ENCODE measurements around the gene ROR1.

The ROR1 gene

GRCh38 chr1:63975481-63975880, 201.7 kb downstream of the ROR1 start:
- DNase-seq (ENCODE audit: low spot score), result no peak

DNA sequence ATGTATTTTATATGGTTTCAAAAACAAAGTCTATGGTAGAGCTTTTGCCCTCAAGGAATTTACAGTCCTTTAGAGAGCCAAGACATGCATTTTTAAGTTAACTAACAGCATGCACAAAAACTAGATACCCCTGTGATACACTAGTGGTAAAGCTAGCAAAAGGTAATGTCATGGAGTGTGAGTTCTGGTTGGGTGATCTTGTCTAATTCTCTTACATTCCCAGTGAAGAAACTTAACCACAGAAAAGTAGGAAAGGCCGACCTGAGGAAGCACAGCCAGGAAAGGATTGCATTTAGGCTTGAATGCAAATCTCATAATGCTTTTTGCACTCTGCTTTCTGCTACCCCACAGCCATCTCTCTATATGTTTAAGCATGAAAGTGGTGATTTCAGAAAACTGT, 202.2 kb downstream of the ROR1 start:
- DNase-seq (ENCODE audit: low spot score), result no peak

GRCh38 chr1:63977466-63977865, 203.6 kb downstream of the ROR1 start:
- no peak for DNase-seq (ENCODE audit: low spot score)

- DNase-seq (ENCODE audit: low spot score), result no peak
Observed at GRCh38 chr1:63980740-63981407, 207.1 kb downstream of the ROR1 start.

DNA sequence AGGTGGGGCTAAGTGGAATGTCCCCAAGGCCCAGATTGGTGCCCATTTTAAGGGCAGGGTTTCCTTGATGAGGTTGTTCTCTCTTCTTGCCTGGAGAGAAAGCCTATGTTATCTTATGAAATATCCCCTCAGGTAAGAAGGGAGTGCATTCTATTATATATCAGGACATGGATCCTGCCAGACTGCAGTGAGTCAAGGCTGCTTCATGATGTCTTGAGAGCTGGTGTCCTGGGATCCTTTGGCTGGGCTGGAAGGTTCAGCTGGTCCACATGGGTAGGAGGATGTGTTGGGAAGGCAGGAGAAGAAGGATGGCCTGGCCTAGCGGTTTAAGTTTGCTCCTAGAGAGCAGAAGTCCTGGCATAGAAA, 207.6 kb downstream of the ROR1 start:
- DNase-seq (ENCODE audit: low spot score), result no peak

GRCh38 chr1:63982201-63982600, 208.4 kb downstream of the ROR1 start:
- DNase-seq (ENCODE audit: low spot score), result no peak

- DNase-seq (ENCODE audit: low spot score), result no peak
Observed at GRCh38 chr1:63983391-63984256, 209.8 kb downstream of the ROR1 start.

- DNase-seq (ENCODE audit: low spot score), result no peak
Observed at GRCh38 chr1:63984257-63984929, 210.6 kb downstream of the ROR1 start.

- DNase-seq (ENCODE audit: low spot score), result no peak
Observed at GRCh38 chr1:63984930-63985290, 211.1 kb downstream of the ROR1 start.

- DNase-seq (ENCODE audit: low spot score), result no peak
Observed at GRCh38 chr1:63987014-63987627, 213.3 kb downstream of the ROR1 start.

- DNase-seq (ENCODE audit: low spot score), result no peak
Observed at GRCh38 chr1:63987628-63988024, 213.8 kb downstream of the ROR1 start.

GRCh38 chr1:63988941-63989340, 215.1 kb downstream of the ROR1 start:
- no peak for DNase-seq (ENCODE audit: low spot score)

GRCh38 chr1:63991685-63992084, 217.9 kb downstream of the ROR1 start:
- no peak for DNase-seq (ENCODE audit: low spot score)

DNA sequence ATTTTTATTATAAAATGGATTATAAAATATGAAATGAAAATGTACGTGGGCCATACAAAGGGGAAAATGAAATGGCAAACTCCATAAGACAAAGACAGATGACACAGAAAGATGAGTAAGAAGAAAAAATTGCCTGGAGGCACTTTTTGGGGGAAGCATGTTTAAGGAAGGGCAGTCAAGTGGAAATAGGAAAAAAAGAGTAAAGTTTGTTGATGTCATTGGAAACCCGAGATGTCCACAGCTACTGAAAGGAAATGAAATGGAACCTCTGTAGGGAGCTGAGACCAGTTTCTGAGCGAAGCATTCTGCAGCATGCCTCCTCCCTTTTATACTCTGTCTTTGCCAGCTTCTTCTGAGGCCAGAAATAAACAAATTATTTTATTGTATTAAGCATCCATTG, 226.2 kb downstream of the ROR1 start:
- DNase-seq (ENCODE audit: low spot score), result no peak

DNA sequence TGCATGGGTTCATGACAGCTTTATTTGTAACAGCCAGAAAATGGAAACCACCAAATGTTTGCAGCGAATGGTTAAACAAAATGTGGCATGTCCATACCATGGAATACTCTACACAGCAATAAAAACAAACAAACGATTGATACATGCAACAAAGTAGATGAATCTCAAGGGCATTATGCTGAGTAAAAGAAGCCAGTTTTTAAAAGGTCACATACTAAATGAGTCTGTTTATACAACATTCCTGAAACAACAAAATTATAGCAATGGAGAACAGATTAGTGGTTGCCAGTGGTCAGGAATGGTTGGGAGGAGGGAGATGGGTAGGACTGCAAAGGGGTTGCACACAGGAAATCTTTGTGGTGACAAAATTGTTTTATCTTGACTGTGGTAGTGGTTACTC, 227.2 kb downstream of the ROR1 start:
- no peak for DNase-seq (ENCODE audit: low spot score)

DNA sequence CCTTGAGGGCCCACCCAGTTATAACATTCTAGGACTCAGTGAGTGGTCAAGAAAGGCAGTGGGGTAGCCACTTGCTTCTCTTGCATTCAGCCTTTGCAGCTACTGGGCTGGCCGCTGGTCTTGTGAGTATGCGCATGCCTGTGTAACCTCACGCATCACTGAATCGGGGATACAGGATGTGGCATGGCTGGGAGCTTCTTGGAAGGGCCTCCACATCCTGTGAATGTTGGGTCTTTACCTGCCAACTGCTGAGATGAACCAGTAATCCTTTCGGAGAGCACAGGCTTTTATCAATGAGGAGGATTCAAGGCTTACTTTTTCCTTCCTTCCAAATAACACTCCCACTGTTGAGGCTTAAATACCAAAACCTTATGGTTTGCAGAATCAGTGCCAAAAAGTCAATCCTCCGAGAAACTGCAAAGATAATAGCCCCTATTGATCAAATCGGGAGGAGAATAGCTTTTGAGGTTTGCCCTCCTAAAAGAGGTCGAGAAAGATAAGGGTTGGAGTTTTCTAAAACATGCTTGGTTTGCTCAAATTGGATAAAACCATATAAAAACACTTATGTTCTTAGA, 230.7 kb downstream of the ROR1 start:
- DNase-seq (ENCODE audit: low spot score), result no peak

GRCh38 chr1:64005801-64006200, 232.0 kb downstream of the ROR1 start:
- DNase-seq (ENCODE audit: low spot score), result no peak

DNA sequence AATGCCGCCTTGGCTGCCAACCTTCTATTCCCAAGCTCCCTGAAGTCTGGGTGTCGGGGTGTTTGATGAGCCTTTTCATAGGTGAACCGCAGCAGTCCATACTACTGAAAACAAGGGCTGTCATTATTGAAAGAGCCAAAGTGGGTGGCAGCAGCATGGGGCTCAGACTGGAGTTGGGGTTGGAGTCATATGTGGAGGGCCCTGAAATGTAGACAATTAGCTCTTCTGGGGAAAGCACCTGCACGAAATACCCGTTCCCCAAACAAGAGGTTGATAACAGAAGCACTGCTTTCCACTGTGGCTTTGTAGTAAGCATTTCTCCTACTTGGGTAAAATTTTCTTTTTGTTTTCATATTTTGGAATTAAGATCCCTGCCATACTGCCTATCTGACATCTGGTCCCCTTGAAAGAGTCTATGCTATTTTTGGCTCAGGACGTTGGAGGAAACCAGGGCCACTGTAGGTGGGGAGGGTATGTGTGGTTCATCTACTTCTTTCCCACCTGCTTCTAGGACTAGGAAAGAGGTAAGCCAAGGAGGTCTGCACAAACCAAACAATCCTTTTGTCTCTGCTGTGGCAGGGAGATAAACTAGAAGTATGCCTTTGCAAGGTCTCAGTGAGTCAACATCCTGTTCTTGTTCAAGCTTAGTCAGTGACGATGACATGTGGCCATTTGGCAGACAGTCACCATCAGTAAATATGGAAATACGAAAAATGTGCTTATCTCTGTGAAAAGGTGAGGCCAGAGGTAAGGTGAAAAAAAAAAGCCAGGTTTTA, 232.6 kb downstream of the ROR1 start:
- DNase-seq (ENCODE audit: low spot score), result peak; percentile 43

GRCh38 chr1:64010316-64010715, 236.5 kb downstream of the ROR1 start:
- no peak for DNase-seq (ENCODE audit: low spot score)

DNA sequence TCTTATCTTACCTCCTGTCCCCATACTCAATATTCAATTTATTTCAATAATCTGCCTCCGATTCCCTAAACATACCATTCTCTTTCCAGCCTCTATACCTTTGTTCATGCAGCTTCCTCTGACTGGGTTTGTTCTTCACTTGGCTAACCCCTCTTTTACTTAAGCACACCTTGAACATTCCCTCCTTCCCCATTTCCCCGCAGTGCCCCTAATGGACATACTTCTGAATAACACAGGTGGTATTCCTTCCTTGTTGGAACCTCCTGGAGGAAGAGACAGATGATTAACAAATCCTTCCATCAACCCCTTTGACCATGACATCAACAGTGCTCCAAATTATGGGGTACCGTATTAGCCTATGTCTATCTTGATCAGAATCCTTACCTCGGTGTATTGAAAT, 239.6 kb downstream of the ROR1 start:
- no peak for DNase-seq (ENCODE audit: low spot score)

- DNase-seq (ENCODE audit: low spot score), result peak; percentile 9
Observed at GRCh38 chr1:64019818-64020217, 246.0 kb downstream of the ROR1 start.

DNA sequence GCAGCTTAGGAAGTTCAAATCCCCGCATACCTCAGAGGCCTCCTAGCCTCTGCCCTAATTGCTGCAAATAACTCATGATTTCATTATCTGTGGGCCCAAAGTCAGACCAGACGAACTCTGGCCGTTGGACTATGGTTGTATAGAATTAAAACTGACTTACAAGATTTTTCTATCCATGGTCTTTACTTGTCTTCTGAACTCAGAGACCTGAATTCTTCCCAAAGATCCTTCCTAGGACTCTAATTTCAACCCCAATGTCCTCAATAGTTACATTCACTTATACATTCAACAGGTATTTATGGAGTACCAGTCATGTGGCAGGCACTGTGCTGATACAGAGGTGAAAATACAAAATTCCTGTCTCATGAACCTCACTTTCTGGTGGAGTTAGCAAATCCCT, 247.2 kb downstream of the ROR1 start:
- no peak for DNase-seq (ENCODE audit: low spot score)

Measured in LoVo (cell line).